ENCODE data around the gene RNF111.

RNF111 gene

GRCh38 chr15:58967479-58967878 is 20.0 kb upstream of the RNF111 start:
- H3K36me3 ChIP-seq (ENCODE audit: control insufficient read depth, insufficient read depth, low read length): no peaks in the 10 kb centered on the region
- no peaks in the 10 kb centered on the region for H3K27me3 ChIP-seq (replicated peaks; ENCODE audit: control insufficient read depth, insufficient read depth, low read length, poor library complexity, severe bottlenecking)
- no peak for DNase-seq
- no peak overlapping the region for H3K4me3 ChIP-seq (ENCODE audit: insufficient read depth, low read depth, low read length, poor library complexity, severe bottlenecking)
- H3K27ac ChIP-seq (ENCODE audit: insufficient read depth, low read length, poor library complexity, severe bottlenecking): no peak overlapping the region
- H3K9me3 ChIP-seq (ENCODE audit: control insufficient read depth, low read length): no peaks in the 10 kb centered on the region
- no peaks in the 10 kb centered on the region for H3K4me1 ChIP-seq (ENCODE audit: control insufficient read depth, insufficient read depth, low read length, poor library complexity, severe bottlenecking)

- Histone ChIP-seq H3K27ac (ENCODE audit: insufficient read depth, low read length, poor library complexity, severe bottlenecking) (no peak overlapping the region), H3K27me3 (replicated peaks; ENCODE audit: control insufficient read depth, insufficient read depth, low read length, poor library complexity, severe bottlenecking) (no peaks in the 10 kb centered on the region), H3K36me3 (ENCODE audit: control insufficient read depth, insufficient read depth, low read length) (no peaks in the 10 kb centered on the region), H3K4me3 (ENCODE audit: insufficient read depth, low read depth, low read length, poor library complexity, severe bottlenecking) (no peak overlapping the region), H3K9me3 (ENCODE audit: control insufficient read depth, low read length) (no peaks in the 10 kb centered on the region), H3K4me1 (ENCODE audit: control insufficient read depth, insufficient read depth, low read length, poor library complexity, severe bottlenecking) (peaks cover 18% of the 10 kb centered on the region)
- DNase-seq: no peak
Measured at GRCh38 chr15:58977887-58978286, 9.6 kb upstream of the RNF111 start.

GRCh38 chr15:58980351-58980939 is 7.0 kb upstream of the RNF111 start:
- H3K27me3 ChIP-seq (replicated peaks; ENCODE audit: control insufficient read depth, insufficient read depth, low read length, poor library complexity, severe bottlenecking): no peaks in the 10 kb centered on the region
- H3K36me3 ChIP-seq (ENCODE audit: control insufficient read depth, insufficient read depth, low read length): no peaks in the 10 kb centered on the region
- DNase-seq: no peak
- H3K4me1 ChIP-seq (ENCODE audit: control insufficient read depth, insufficient read depth, low read length, poor library complexity, severe bottlenecking): peaks cover 15% of the 10 kb centered on the region
- no peak overlapping the region for H3K27ac ChIP-seq (ENCODE audit: insufficient read depth, low read length, poor library complexity, severe bottlenecking)
- no peaks in the 10 kb centered on the region for H3K9me3 ChIP-seq (ENCODE audit: control insufficient read depth, low read length)
- H3K4me3 ChIP-seq (ENCODE audit: insufficient read depth, low read depth, low read length, poor library complexity, severe bottlenecking): no peak overlapping the region

GRCh38 chr15:58981808-58982475 is 5.5 kb upstream of the RNF111 start:
- Histone ChIP-seq H3K36me3 (ENCODE audit: control insufficient read depth, insufficient read depth, low read length) (no peaks in the 10 kb centered on the region), H3K4me3 (ENCODE audit: insufficient read depth, low read depth, low read length, poor library complexity, severe bottlenecking) (peak overlapping the region; percentile 36), H3K27ac (ENCODE audit: insufficient read depth, low read length, poor library complexity, severe bottlenecking) (no peak overlapping the region), H3K27me3 (replicated peaks; ENCODE audit: control insufficient read depth, insufficient read depth, low read length, poor library complexity, severe bottlenecking) (no peaks in the 10 kb centered on the region), H3K9me3 (ENCODE audit: control insufficient read depth, low read length) (no peaks in the 10 kb centered on the region), H3K4me1 (ENCODE audit: control insufficient read depth, insufficient read depth, low read length, poor library complexity, severe bottlenecking) (peaks cover 9% of the 10 kb centered on the region)
- no peak for DNase-seq

GRCh38 chr15:58983261-58983660 is 4.2 kb upstream of the RNF111 start:
- no peak overlapping the region for H3K27ac ChIP-seq (ENCODE audit: insufficient read depth, low read length, poor library complexity, severe bottlenecking)
- H3K4me3 ChIP-seq (ENCODE audit: insufficient read depth, low read depth, low read length, poor library complexity, severe bottlenecking): no peak overlapping the region
- H3K4me1 ChIP-seq (ENCODE audit: control insufficient read depth, insufficient read depth, low read length, poor library complexity, severe bottlenecking): peaks cover 9% of the 10 kb centered on the region
- no peaks in the 10 kb centered on the region for H3K36me3 ChIP-seq (ENCODE audit: control insufficient read depth, insufficient read depth, low read length)
- no peaks in the 10 kb centered on the region for H3K9me3 ChIP-seq (ENCODE audit: control insufficient read depth, low read length)
- no peak for DNase-seq
- H3K27me3 ChIP-seq (replicated peaks; ENCODE audit: control insufficient read depth, insufficient read depth, low read length, poor library complexity, severe bottlenecking): no peaks in the 10 kb centered on the region

- Histone ChIP-seq H3K4me1 (ENCODE audit: control insufficient read depth, insufficient read depth, low read length, poor library complexity, severe bottlenecking) (peaks cover 27% of the 10 kb centered on the region), H3K9me3 (ENCODE audit: control insufficient read depth, low read length) (no peaks in the 10 kb centered on the region), H3K36me3 (ENCODE audit: control insufficient read depth, insufficient read depth, low read length) (no peaks in the 10 kb centered on the region), H3K27me3 (replicated peaks; ENCODE audit: control insufficient read depth, insufficient read depth, low read length, poor library complexity, severe bottlenecking) (no peaks in the 10 kb centered on the region), H3K4me3 (ENCODE audit: insufficient read depth, low read depth, low read length, poor library complexity, severe bottlenecking) (no peak overlapping the region), H3K27ac (ENCODE audit: insufficient read depth, low read length, poor library complexity, severe bottlenecking) (no peak overlapping the region)
- no peak for DNase-seq
Measured at GRCh38 chr15:58985443-58985842, 2.0 kb upstream of the RNF111 start.

GRCh38 chr15:58987036-58987435 is 427 bp upstream of the RNF111 start:
- Histone ChIP-seq H3K4me3 (ENCODE audit: insufficient read depth, low read depth, low read length, poor library complexity, severe bottlenecking) (peak overlapping the region; percentile 88), H3K9me3 (ENCODE audit: control insufficient read depth, low read length) (no peaks in the 10 kb centered on the region), H3K27me3 (replicated peaks; ENCODE audit: control insufficient read depth, insufficient read depth, low read length, poor library complexity, severe bottlenecking) (no peaks in the 10 kb centered on the region), H3K4me1 (ENCODE audit: control insufficient read depth, insufficient read depth, low read length, poor library complexity, severe bottlenecking) (peaks cover 21% of the 10 kb centered on the region), H3K27ac (ENCODE audit: insufficient read depth, low read length, poor library complexity, severe bottlenecking) (peak overlapping the region; percentile 82), H3K36me3 (ENCODE audit: control insufficient read depth, insufficient read depth, low read length) (peaks cover 4% of the 10 kb centered on the region)
- DNase-seq: no peak

GRCh38 chr15:58988006-58988785 is 733 bp downstream of the RNF111 start:
- Histone ChIP-seq H3K4me1 (ENCODE audit: control insufficient read depth, insufficient read depth, low read length, poor library complexity, severe bottlenecking) (peaks cover 20% of the 10 kb centered on the region), H3K27me3 (replicated peaks; ENCODE audit: control insufficient read depth, insufficient read depth, low read length, poor library complexity, severe bottlenecking) (no peaks in the 10 kb centered on the region), H3K27ac (ENCODE audit: insufficient read depth, low read length, poor library complexity, severe bottlenecking) (peak overlapping the region; percentile 82), H3K4me3 (ENCODE audit: insufficient read depth, low read depth, low read length, poor library complexity, severe bottlenecking) (peak overlapping the region; percentile 88), H3K36me3 (ENCODE audit: control insufficient read depth, insufficient read depth, low read length) (peaks cover 4% of the 10 kb centered on the region), H3K9me3 (ENCODE audit: control insufficient read depth, low read length) (no peaks in the 10 kb centered on the region)
- DNase-seq: peak in 2 of 3 donors; percentile 31 to 55

GRCh38 chr15:58992181-58992580 is 4.7 kb downstream of the RNF111 start:
- H3K9me3 ChIP-seq (ENCODE audit: control insufficient read depth, low read length): no peaks in the 10 kb centered on the region
- peaks cover 4% of the 10 kb centered on the region for H3K36me3 ChIP-seq (ENCODE audit: control insufficient read depth, insufficient read depth, low read length)
- no peak for DNase-seq
- peaks cover 20% of the 10 kb centered on the region for H3K4me1 ChIP-seq (ENCODE audit: control insufficient read depth, insufficient read depth, low read length, poor library complexity, severe bottlenecking)
- H3K27ac ChIP-seq (ENCODE audit: insufficient read depth, low read length, poor library complexity, severe bottlenecking): no peak overlapping the region
- H3K4me3 ChIP-seq (ENCODE audit: insufficient read depth, low read depth, low read length, poor library complexity, severe bottlenecking): no peak overlapping the region
- no peaks in the 10 kb centered on the region for H3K27me3 ChIP-seq (replicated peaks; ENCODE audit: control insufficient read depth, insufficient read depth, low read length, poor library complexity, severe bottlenecking)

- DNase-seq: no peak
- no peak overlapping the region for H3K4me3 ChIP-seq (ENCODE audit: insufficient read depth, low read depth, low read length, poor library complexity, severe bottlenecking)
- H3K27me3 ChIP-seq (replicated peaks; ENCODE audit: control insufficient read depth, insufficient read depth, low read length, poor library complexity, severe bottlenecking): no peaks in the 10 kb centered on the region
- no peak overlapping the region for H3K27ac ChIP-seq (ENCODE audit: insufficient read depth, low read length, poor library complexity, severe bottlenecking)
- H3K9me3 ChIP-seq (ENCODE audit: control insufficient read depth, low read length): no peaks in the 10 kb centered on the region
- peaks cover 4% of the 10 kb centered on the region for H3K36me3 ChIP-seq (ENCODE audit: control insufficient read depth, insufficient read depth, low read length)
- H3K4me1 ChIP-seq (ENCODE audit: control insufficient read depth, insufficient read depth, low read length, poor library complexity, severe bottlenecking): peaks cover 7% of the 10 kb centered on the region
Measured at GRCh38 chr15:58994906-58995453, 7.5 kb downstream of the RNF111 start.

Measured in effector memory CD4-positive, alpha-beta T cell (primary cell).